Gastrocnemius medialis (tissue), 4 donors: ENCODE measurements around the gene ANKRD11. TPM values are rescaled to one million over a fixed set of nuclear protein-coding genes. Genes with fewer than 3 reads are reported as not detected.
"Not testable (repeated sequence)": the region's sequence is repeated elsewhere in the genome, so short reads cannot be mapped to it uniquely, and the experiment has no call there.

Experiments used
- ATAC-seq, 2 donors: fragments of 150-250 bp; one replicate each; pipeline ENCODE4 v1.9.1; 2016
- DNase-seq, 2 donors: peaks; one replicate each; pipeline ENCODE4 v3.0.0-alpha.2; 2019
- H3K27ac ChIP-seq, 4 donors: fragments of 200-600 bp; sonication (generic); 1 replicate in 1 of 4; 2 replicates in 3 of 4; pipeline ENCODE4 v1.5.1; 2016 to 2018; ENCODE audit warnings: mild to moderate bottlenecking in 2 of 4, moderate library complexity in 1 of 4
- H3K27me3 ChIP-seq, 3 donors: fragments of 200-600 bp; sonication (generic) in 2 of 3; 1 replicate in 1 of 3; 2 replicates in 2 of 3; pipeline versions ENCODE4 v1.5.1 to v1.6.0; 2016 to 2019; ENCODE audit warnings: mild to moderate bottlenecking in 1 of 3, moderate library complexity in 1 of 3
- H3K36me3 ChIP-seq, 2 donors: fragments of 200-600 bp; sonication (generic) in 1 of 2; one replicate each; pipeline ENCODE4 v1.5.1; 2017 to 2018
- H3K4me1 ChIP-seq, 2 donors: fragments of 200-600 bp; sonication (generic) in 1 of 2; one replicate each; pipeline ENCODE4 v1.5.1; 2016 to 2017; ENCODE audit warnings: mild to moderate bottlenecking in 2 of 2
- H3K4me3 ChIP-seq, 4 donors: fragments of 200-600 bp; sonication (generic) in 3 of 4; 1 replicate in 1 of 4; 2 replicates in 3 of 4; pipeline ENCODE4 v1.5.1; 2016 to 2019; ENCODE audit warnings: mild to moderate bottlenecking in 2 of 4
- H3K9me3 ChIP-seq, 3 donors: fragments of 200-600 bp; sonication (generic) in 2 of 3; 1 replicate in 1 of 3; 2 replicates in 2 of 3; pipeline ENCODE4 v1.5.1; 2016 to 2019
- CTCF ChIP-seq, 5 experiments: fragments of 450-650 bp in 3 of 5; fragments of 200-600 bp in 2 of 5; sonication (generic) in 2 of 5; IDR thresholded peaks in 4 of 5; conservative IDR thresholded peaks in 1 of 5; 1 replicate in 4 of 5; 2 replicates in 1 of 5; pipeline ENCODE4 v1.5.1; 2016 to 2019; ENCODE audit warnings: antibody characterized with exemption in 5 of 5, mild to moderate bottlenecking in 3 of 5, moderate library complexity in 3 of 5
- POLR2A ChIP-seq, 2 donors: fragments of 450-650 bp; IDR thresholded peaks; one replicate each; pipeline ENCODE4 v1.6.1; 2017; ENCODE audit warnings: antibody characterized with exemption in 2 of 2, mild to moderate bottlenecking in 2 of 2, moderate library complexity in 2 of 2
- in situ Hi-C, 4 donors: fragments of 200-750 bp; cut with MboI; loops; one replicate each; pipeline versions ENCODE4 v1.15.0 to v1.8.0; 2017; ENCODE audit warnings: low sequenced_read_pairs in 4 of 4
- intact Hi-C: fragments of 100-400 bp; cut with DNase I; formaldehyde crosslinking; loops from one replicate; pipeline ENCODE4 v1.15.1; 2023; ENCODE audit warnings: low total_unique reads
- total RNA-seq, 4 donors: library from RNA; depleted of rRNA; stranded (reverse); fragments of >200 nt; gene quantifications; one replicate each; pipeline versions ENCODE4 v1.1.0 to v1.2.3, GENCODE V29; 2016

The ANKRD11 gene
- total RNA-seq, 4 donors from 2014 or later, result 26.0 to 77.0 (median 55.0) TPM

GRCh38 chr16:89334050-89334449, 156.3 kb downstream of the ANKRD11 start:
- intact Hi-C loops, result no loop called here
- Histone ChIP-seq H3K27ac (peak overlapping the region; percentile 89 to 97 (median 94)), H3K36me3 (no peaks in the 10 kb centered on the region), H3K9me3 (no peaks in the 10 kb centered on the region), H3K27me3 (no peaks in the 10 kb centered on the region), H3K4me1 (peaks cover 85 to 91% of the 10 kb centered on the region in 2 donors), H3K4me3 (no peak overlapping the region)
- in situ Hi-C loops, result loop anchor here in 2 of 4 donors (10.0 to 25.0 kb wide), 2 partner anchors 171 to 178 kb away; partner anchors contain the start of gene SPG7 (in 2 of the 2)
- TF ChIP-seq POLR2A (IDR thresholded peaks at IDR 0.05) (no peak), CTCF (IDR thresholded peaks at IDR 0.05 in 4 of 5, conservative IDR thresholded peaks at IDR 0.05 in 1 of 5) (no peak)
- no peak for ATAC-seq
- DNase-seq, result peak in 1 of 2 donors; percentile 8

- peaks cover 80 to 93% of the 10 kb centered on the region in 2 donors for H3K4me1 ChIP-seq
- not testable (repeated sequence) for H3K36me3 ChIP-seq, H3K9me3 ChIP-seq, H3K27me3 ChIP-seq, H3K4me3 ChIP-seq
- intact Hi-C loops, result loop anchor here (1.0 kb wide), 1 partner anchor 224 kb away; no protein-coding TSS in a partner anchor
- ATAC-seq (peak; percentile 49 to 56), DNase-seq (peak in 1 of 2 donors; percentile 38)
- TF ChIP-seq CTCF (IDR thresholded peaks at IDR 0.05 in 4 of 5, conservative IDR thresholded peaks at IDR 0.05 in 1 of 5), result peak; percentile 42 to 63 (median 54)
- H3K27ac ChIP-seq, result peak overlapping the region; percentile 89 to 97 (median 94)
- in situ Hi-C loops, result loop anchor here in 2 of 4 donors (10.0 to 25.0 kb wide), 2 partner anchors 171 to 179 kb away; partner anchors contain the start of gene SPG7 (in 2 of the 2)
Measured at GRCh38 chr16:89333401-89334001, 156.9 kb downstream of the ANKRD11 start.

- Histone ChIP-seq H3K9me3 (no peaks in the 10 kb centered on the region), H3K27ac (peak overlapping the region; percentile 73 to 97 (median 88)), H3K4me3 (no peak overlapping the region), H3K27me3 (no peaks in the 10 kb centered on the region), H3K36me3 (no peaks in the 10 kb centered on the region), H3K4me1 (peaks cover 74 to 89% of the 10 kb centered on the region in 2 donors)
- no peak for ATAC-seq
- TF ChIP-seq CTCF (IDR thresholded peaks at IDR 0.05 in 4 of 5, conservative IDR thresholded peaks at IDR 0.05 in 1 of 5), result no peak
- TF ChIP-seq POLR2A (IDR thresholded peaks at IDR 0.05), result no peak
- in situ Hi-C loops (loop anchor here in 2 of 4 donors (10.0 to 25.0 kb wide), 2 partner anchors 172 to 179 kb away; partner anchors contain the start of gene SPG7 (in 2 of the 2)), intact Hi-C loops (loop anchor here (1.0 kb wide), 1 partner anchor 224 kb away; no protein-coding TSS in a partner anchor)
- DNase-seq, result no peak
Measured at GRCh38 chr16:89332902-89333245, 157.5 kb downstream of the ANKRD11 start.

- no peak overlapping the region for H3K4me3 ChIP-seq
- DNase-seq (peak in 1 of 2 donors; percentile 17), ATAC-seq (no peak)
- peak overlapping the region; percentile 73 to 97 (median 88) for H3K27ac ChIP-seq
- H3K36me3 ChIP-seq, result no peaks in the 10 kb centered on the region
- H3K9me3 ChIP-seq, result no peaks in the 10 kb centered on the region
- in situ Hi-C loops, result loop anchor here in 2 of 4 donors (10.0 to 25.0 kb wide), 2 partner anchors 172 to 180 kb away; partner anchors contain the start of gene SPG7 (in 2 of the 2)
- intact Hi-C loops, result no loop called here
- peaks cover 74 to 87% of the 10 kb centered on the region in 2 donors for H3K4me1 ChIP-seq
- TF ChIP-seq POLR2A (IDR thresholded peaks at IDR 0.05) (no peak), CTCF (IDR thresholded peaks at IDR 0.05 in 4 of 5, conservative IDR thresholded peaks at IDR 0.05 in 1 of 5) (no peak)
- no peaks in the 10 kb centered on the region for H3K27me3 ChIP-seq
Measured at GRCh38 chr16:89332243-89332901, 158.0 kb downstream of the ANKRD11 start.
